CD14-positive monocyte (primary cell): ENCODE results near the gene PAXX. TPM values are rescaled to one million over a fixed set of nuclear protein-coding genes. Genes with fewer than 3 reads are reported as not detected.

ENCODE experiments used
- DNase-seq, 3 donors: peaks; one replicate each; pipeline ENCODE4 v3.0.0-alpha.2; 2011 to 2022
- H2AFZ ChIP-seq: 2 replicates; pipeline ENCODE4 v1.6.0; 2012; ENCODE audit warnings: mild to moderate bottlenecking, low read depth, low read length, inconsistent platforms; ENCODE audit not compliant: insufficient read depth, poor library complexity, severe bottlenecking
- H3K27ac ChIP-seq, 2 donors: 1 replicate in 1 of 2; 2 replicates in 1 of 2; pipeline ENCODE4 v1.5.1; 2012 to 2013; ENCODE audit warnings: low read length in 2 of 2, control low read depth in 1 of 2, inconsistent platforms in 1 of 2, low read depth in 1 of 2, mild to moderate bottlenecking in 1 of 2
- H3K27me3 ChIP-seq, 2 donors: one replicate each; pipeline versions ENCODE4 v1.6.0 to v1.6.1; 2011 to 2013; ENCODE audit warnings: low read length in 2 of 2; ENCODE audit not compliant: control insufficient read depth in 2 of 2, insufficient read depth in 2 of 2
- H3K36me3 ChIP-seq, 2 donors: replicated peaks in 1 of 2; 1 replicate in 1 of 2; 2 replicates in 1 of 2; pipeline versions ENCODE4 v1.5.1 to v1.6.1; 2012 to 2013; ENCODE audit warnings: low read length in 2 of 2, control low read depth in 1 of 2, inconsistent platforms in 1 of 2, mild to moderate bottlenecking in 1 of 2; ENCODE audit not compliant: insufficient read depth in 2 of 2, control insufficient read depth in 1 of 2
- H3K4me1 ChIP-seq, 2 donors: 1 replicate in 1 of 2; 2 replicates in 1 of 2; pipeline versions ENCODE4 v1.5.1 to v1.6.1; 2012 to 2013; ENCODE audit warnings: low read length in 2 of 2, control low read depth in 1 of 2, inconsistent platforms in 1 of 2, mild to moderate bottlenecking in 1 of 2, moderate library complexity in 1 of 2; ENCODE audit not compliant: insufficient read depth in 2 of 2, control insufficient read depth in 1 of 2
- H3K4me2 ChIP-seq: replicated peaks from 2 replicates; pipeline ENCODE3; 2012; ENCODE audit warnings: low read length, moderate library complexity, mild to moderate bottlenecking; ENCODE audit not compliant: poor library complexity, severe bottlenecking; ENCODE audit errors: extremely low read depth
- H3K4me3 ChIP-seq, 3 experiments: fragments of 200-600 bp in 1 of 3; sonication (generic) in 1 of 3; replicated peaks in 1 of 3; 1 replicate in 2 of 3; 2 replicates in 1 of 3; pipeline ENCODE4 v1.5.1; 2011 to 2013; ENCODE audit warnings: low read length in 3 of 3, mild to moderate bottlenecking in 3 of 3, control low read depth in 2 of 3, low read depth in 2 of 3, inconsistent platforms in 1 of 3, moderate library complexity in 1 of 3
- H3K79me2 ChIP-seq: 2 replicates; pipeline ENCODE4 v1.6.0; 2012; ENCODE audit warnings: mild to moderate bottlenecking, control low read depth, inconsistent platforms, low read length, moderate library complexity; ENCODE audit not compliant: insufficient read depth
- H3K9ac ChIP-seq: 2 replicates; pipeline ENCODE4 v1.6.0; 2017; ENCODE audit warnings: low read length, mild to moderate bottlenecking; ENCODE audit not compliant: insufficient read depth, poor library complexity, severe bottlenecking
- H3K9me3 ChIP-seq, 2 donors: replicated peaks in 1 of 2; 1 replicate in 1 of 2; 2 replicates in 1 of 2; pipeline versions ENCODE4 v1.5.1 to v1.6.1; 2012 to 2013; ENCODE audit warnings: low read length in 2 of 2, control low read depth in 1 of 2; ENCODE audit not compliant: control insufficient read depth in 1 of 2, insufficient read depth in 1 of 2
- H4K20me1 ChIP-seq: 2 replicates; pipeline ENCODE4 v1.6.0; 2012; ENCODE audit warnings: mild to moderate bottlenecking, low read length, control low read depth, moderate library complexity; ENCODE audit not compliant: insufficient read depth
- H3K27ac Mint-ChIP-seq, 7 donors: one replicate each; pipeline ENCODE4 v1.8.0; 2020; ENCODE audit warnings: mild to moderate bottlenecking in 7 of 7, mixed read lengths in 7 of 7, moderate library complexity in 6 of 7, inconsistent platforms in 2 of 7
- H3K27me3 Mint-ChIP-seq, 3 donors: one replicate each; pipeline ENCODE4 v1.8.0; 2021 to 2022; ENCODE audit warnings: low read depth in 3 of 3, mild to moderate bottlenecking in 3 of 3, mixed read lengths in 3 of 3, moderate library complexity in 3 of 3, inconsistent platforms in 1 of 3
- H3K36me3 Mint-ChIP-seq, 2 donors: one replicate each; pipeline ENCODE4 v1.8.0; 2020; ENCODE audit warnings: mixed read lengths in 2 of 2, inconsistent platforms in 1 of 2, mild to moderate bottlenecking in 1 of 2
- H3K4me1 Mint-ChIP-seq: one replicate; pipeline ENCODE4 v1.8.0; 2020; ENCODE audit warnings: mild to moderate bottlenecking, mixed read lengths
- H3K4me3 Mint-ChIP-seq, 2 donors: one replicate each; pipeline ENCODE4 v1.8.0; 2020; ENCODE audit warnings: mild to moderate bottlenecking in 2 of 2, mixed read lengths in 2 of 2, moderate library complexity in 1 of 2
- H3K9me3 Mint-ChIP-seq, 7 donors: one replicate each; pipeline ENCODE4 v1.8.0; 2020 to 2022; ENCODE audit warnings: mixed read lengths in 7 of 7, mild to moderate bottlenecking in 6 of 7, moderate library complexity in 6 of 7, inconsistent platforms in 2 of 7
- WGBS: methylation state at CpG from one replicate; pipeline ENCODE4 v1.1.5; 2013; ENCODE audit warnings: missing lambda C conversion rate; ENCODE audit not compliant: insufficient coverage; 5-methylcytosine and 5-hydroxymethylcytosine counted together
- intact Hi-C, 2 donors: fragments of 100-400 bp; cut with micrococcal nuclease; formaldehyde crosslinking; loops; one replicate each; pipeline versions ENCODE4 v1.15.0 to v1.15.1; 2023
- polyA plus RNA-seq, 3 donors: library from polyadenylated mRNA; depleted of rRNA in 1 of 3; unstranded in 2 of 3; stranded (reverse) in 1 of 3; fragments of 300-500 nt in 2 of 3; fragments of >200 nt in 1 of 3; fragmentation: Illumina TruSeq in 2 of 3; gene quantifications; 1 replicate in 2 of 3; 2 replicates in 1 of 3; pipeline ENCODE4 v1.2.3, GENCODE V29; 2012 to 2021
- TF ChIP-seq, protein P1 (sequence below): fragments of 200-600 bp; IDR thresholded peaks from one replicate; pipeline ENCODE4 v1.8.0; 2022; ENCODE audit warnings: antibody characterized with exemption, mild to moderate bottlenecking

PAXX gene
- polyA plus RNA-seq, 3 donors = 35.3 to 92.9 (median 40.7) TPM

GRCh38 chr9:137022662-137023008 is 30.4 kb downstream of the PAXX start:
- Mint-ChIP-seq H3K27ac (no peak overlapping the region), H3K36me3 (peaks cover 0 to 6% of the 10 kb centered on the region in 2 donors), H3K4me3 (no peak overlapping the region), H3K4me1 (peaks cover 10% of the 10 kb centered on the region), H3K9me3 (peaks cover 0 to 5% (median 2%) of the 10 kb centered on the region in 7 donors), H3K27me3 (peaks cover 4 to 7% (median 7%) of the 10 kb centered on the region in 3 donors)
- intact Hi-C loops = no loop called here
- no peak overlapping the region for H3K4me2 ChIP-seq
- H4K20me1 ChIP-seq = no peaks in the 10 kb centered on the region
- no peak overlapping the region for H2AFZ ChIP-seq
- no peaks in the 10 kb centered on the region for H3K27me3 ChIP-seq
- peaks cover 8 to 19% of the 10 kb centered on the region in 2 donors for H3K4me1 ChIP-seq
- no peaks in the 10 kb centered on the region for H3K79me2 ChIP-seq
- no peaks in the 10 kb centered on the region for H3K36me3 ChIP-seq
- DNase-seq = no peak
- H3K9ac ChIP-seq = no peak overlapping the region
- 91% methylated on average over 15 of the region's 23 CpGs for WGBS
- TF ChIP-seq, protein P1, sequence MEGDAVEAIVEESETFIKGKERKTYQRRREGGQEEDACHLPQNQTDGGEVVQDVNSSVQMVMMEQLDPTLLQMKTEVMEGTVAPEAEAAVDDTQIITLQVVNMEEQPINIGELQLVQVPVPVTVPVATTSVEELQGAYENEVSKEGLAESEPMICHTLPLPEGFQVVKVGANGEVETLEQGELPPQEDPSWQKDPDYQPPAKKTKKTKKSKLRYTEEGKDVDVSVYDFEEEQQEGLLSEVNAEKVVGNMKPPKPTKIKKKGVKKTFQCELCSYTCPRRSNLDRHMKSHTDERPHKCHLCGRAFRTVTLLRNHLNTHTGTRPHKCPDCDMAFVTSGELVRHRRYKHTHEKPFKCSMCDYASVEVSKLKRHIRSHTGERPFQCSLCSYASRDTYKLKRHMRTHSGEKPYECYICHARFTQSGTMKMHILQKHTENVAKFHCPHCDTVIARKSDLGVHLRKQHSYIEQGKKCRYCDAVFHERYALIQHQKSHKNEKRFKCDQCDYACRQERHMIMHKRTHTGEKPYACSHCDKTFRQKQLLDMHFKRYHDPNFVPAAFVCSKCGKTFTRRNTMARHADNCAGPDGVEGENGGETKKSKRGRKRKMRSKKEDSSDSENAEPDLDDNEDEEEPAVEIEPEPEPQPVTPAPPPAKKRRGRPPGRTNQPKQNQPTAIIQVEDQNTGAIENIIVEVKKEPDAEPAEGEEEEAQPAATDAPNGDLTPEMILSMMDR = no peak
- no peaks in the 10 kb centered on the region for H3K9me3 ChIP-seq
- no peak overlapping the region for H3K4me3 ChIP-seq
- H3K27ac ChIP-seq = no peak overlapping the region

DNA sequence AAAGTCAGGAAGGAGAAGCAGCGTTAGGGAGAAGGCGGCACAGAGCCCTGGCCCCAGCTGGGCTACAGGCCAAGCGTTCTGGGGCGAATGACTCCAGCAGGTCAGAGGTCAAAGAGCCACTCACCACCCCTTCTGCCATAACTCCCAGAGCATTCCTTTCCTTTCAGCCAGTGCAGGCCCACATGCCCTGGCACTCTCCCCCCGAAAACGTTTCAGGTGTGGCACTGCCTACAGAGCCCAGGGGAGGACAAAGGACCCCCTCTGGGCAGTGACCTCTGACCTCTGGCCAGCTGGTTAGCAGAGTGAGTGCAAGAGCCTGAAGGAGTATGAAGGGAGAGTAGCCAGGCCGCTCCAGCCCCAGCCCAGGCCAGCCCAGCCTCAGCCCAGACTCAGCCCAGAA is 30.9 kb downstream of the PAXX start:
- H3K4me3 ChIP-seq = no peak overlapping the region
- Mint-ChIP-seq H3K27ac (no peak overlapping the region), H3K27me3 (peaks cover 4 to 7% (median 7%) of the 10 kb centered on the region in 3 donors), H3K4me1 (peaks cover 10% of the 10 kb centered on the region), H3K9me3 (peaks cover 0 to 5% (median 2%) of the 10 kb centered on the region in 7 donors), H3K36me3 (peaks cover 0 to 2% of the 10 kb centered on the region in 2 donors), H3K4me3 (no peak overlapping the region)
- no peaks in the 10 kb centered on the region for H3K79me2 ChIP-seq
- TF ChIP-seq, protein P1 = no peak
- H3K4me2 ChIP-seq = no peak overlapping the region
- intact Hi-C loops = no loop called here
- H3K27me3 ChIP-seq = no peaks in the 10 kb centered on the region
- 93% methylated on average over 7 of the region's 7 CpGs for WGBS
- H3K9me3 ChIP-seq = no peaks in the 10 kb centered on the region
- H2AFZ ChIP-seq = no peak overlapping the region
- no peaks in the 10 kb centered on the region for H3K36me3 ChIP-seq
- peaks cover 9 to 20% of the 10 kb centered on the region in 2 donors for H3K4me1 ChIP-seq
- DNase-seq = no peak
- H3K27ac ChIP-seq = no peak overlapping the region
- H3K9ac ChIP-seq = no peak overlapping the region
- no peaks in the 10 kb centered on the region for H4K20me1 ChIP-seq
